Right atrium auricular region (tissue), 2 donors: Measurements from ENCODE around the gene RBCK1. TPM values are rescaled to one million over a fixed set of nuclear protein-coding genes. Genes with fewer than 3 reads are reported as not detected.

ENCODE experiments used
- DNase-seq: peaks from one replicate; pipeline ENCODE4 v3.0.0-alpha.2; 2019; ENCODE audit warnings: low spot score
- H3K27ac ChIP-seq, 2 donors: fragments of 200-600 bp; sonication (generic); 1 replicate in 1 of 2; 2 replicates in 1 of 2; pipeline ENCODE4 v1.5.1; 2016 to 2019
- H3K27me3 ChIP-seq, 2 donors: fragments of 200-600 bp; sonication (generic); one replicate each; pipeline versions ENCODE4 v1.5.1 to v1.6.0; 2017 to 2019
- H3K36me3 ChIP-seq: fragments of 200-600 bp; sonication (generic); one replicate; pipeline ENCODE4 v1.5.1; 2016
- H3K4me1 ChIP-seq, 2 donors: fragments of 200-600 bp; sonication (generic); one replicate each; pipeline versions ENCODE4 v1.5.1 to v1.6.0; 2017 to 2019
- H3K4me3 ChIP-seq, 2 donors: fragments of 200-600 bp; sonication (generic); 1 replicate in 1 of 2; 2 replicates in 1 of 2; pipeline ENCODE4 v1.5.1; 2017 to 2019; ENCODE audit warnings: mild to moderate bottlenecking in 1 of 2, moderate library complexity in 1 of 2
- H3K9me3 ChIP-seq, 2 donors: fragments of 200-600 bp; sonication (generic); one replicate each; pipeline ENCODE4 v1.5.1; 2019
- CTCF ChIP-seq, 2 donors: fragments of 200-600 bp; sonication (generic); IDR thresholded peaks; one replicate each; pipeline ENCODE4 v1.5.1; 2019; ENCODE audit warnings: antibody characterized with exemption in 2 of 2
- total RNA-seq, 2 donors: library from RNA; depleted of rRNA; stranded (reverse); fragments of >200 nt; gene quantifications; one replicate each; pipeline ENCODE4 v1.1.0, GENCODE V29; 2016

Gene RBCK1
- total RNA-seq, 2 donors from 2014 or later = 43.6 to 48.8 TPM

- no peaks in the 10 kb centered on the region for H3K27me3 ChIP-seq
- TF ChIP-seq CTCF (IDR thresholded peaks at IDR 0.05) = no peak
- H3K4me1 ChIP-seq = no peaks in the 10 kb centered on the region
- H3K9me3 ChIP-seq = no peaks in the 10 kb centered on the region
- no peak overlapping the region for H3K4me3 ChIP-seq
- peaks cover 41% of the 10 kb centered on the region for H3K36me3 ChIP-seq
- no peak overlapping the region for H3K27ac ChIP-seq
- no peak for DNase-seq
Observed at GRCh38 chr20:418858-419365, 10.8 kb downstream of the RBCK1 start.

GRCh38 chr20:419556-420165 lies 11.6 kb downstream of the RBCK1 start:
- Histone ChIP-seq H3K27me3 (no peaks in the 10 kb centered on the region), H3K36me3 (peaks cover 45% of the 10 kb centered on the region)
- no peak for DNase-seq

GRCh38 chr20:420166-420620 lies 12.1 kb downstream of the RBCK1 start:
- Histone ChIP-seq H3K4me1 (no peaks in the 10 kb centered on the region), H3K27me3 (no peaks in the 10 kb centered on the region), H3K9me3 (no peaks in the 10 kb centered on the region), H3K27ac (no peak overlapping the region), H3K36me3 (peaks cover 45% of the 10 kb centered on the region), H3K4me3 (no peak overlapping the region)
- no peak for TF ChIP-seq CTCF (IDR thresholded peaks at IDR 0.05)
- DNase-seq = no peak

More at GRCh38 chr20:419556-420165, 11.6 kb downstream of the RBCK1 start:
- TF ChIP-seq CTCF (IDR thresholded peaks at IDR 0.05) = no peak
- Histone ChIP-seq H3K4me3 (no peak overlapping the region), H3K27ac (no peak overlapping the region), H3K9me3 (no peaks in the 10 kb centered on the region), H3K4me1 (no peaks in the 10 kb centered on the region)

- TF ChIP-seq CTCF (IDR thresholded peaks at IDR 0.05) = no peak
- Histone ChIP-seq H3K27me3 (no peaks in the 10 kb centered on the region), H3K4me3 (no peak overlapping the region), H3K27ac (no peak overlapping the region), H3K9me3 (no peaks in the 10 kb centered on the region), H3K36me3 (peaks cover 45% of the 10 kb centered on the region), H3K4me1 (no peaks in the 10 kb centered on the region)
- no peak for DNase-seq
Observed at GRCh38 chr20:420721-421574, 12.8 kb downstream of the RBCK1 start.

GRCh38 chr20:421685-422250 lies 13.7 kb downstream of the RBCK1 start:
- Histone ChIP-seq H3K36me3 (peaks cover 45% of the 10 kb centered on the region), H3K9me3 (no peaks in the 10 kb centered on the region), H3K4me3 (no peak overlapping the region), H3K4me1 (no peaks in the 10 kb centered on the region), H3K27ac (no peak overlapping the region), H3K27me3 (no peaks in the 10 kb centered on the region)
- no peak for TF ChIP-seq CTCF (IDR thresholded peaks at IDR 0.05)
- no peak for DNase-seq
